ENCODE data around the gene SGCG.
"Not testable (repeated sequence)": the region's sequence is repeated elsewhere in the genome, so short reads cannot be mapped to it uniquely, and the experiment has no call there.

The SGCG gene

GRCh38 chr13:23180711-23181110 lies at the start of gene SGCG:
Gene SGCG (plus strand): TSS chr13:23180979. CDS start chr13:23203695, 22,716 bp downstream.
- no peak for DNase-seq (ENCODE audit: low read depth in 2 of 2)

DNA sequence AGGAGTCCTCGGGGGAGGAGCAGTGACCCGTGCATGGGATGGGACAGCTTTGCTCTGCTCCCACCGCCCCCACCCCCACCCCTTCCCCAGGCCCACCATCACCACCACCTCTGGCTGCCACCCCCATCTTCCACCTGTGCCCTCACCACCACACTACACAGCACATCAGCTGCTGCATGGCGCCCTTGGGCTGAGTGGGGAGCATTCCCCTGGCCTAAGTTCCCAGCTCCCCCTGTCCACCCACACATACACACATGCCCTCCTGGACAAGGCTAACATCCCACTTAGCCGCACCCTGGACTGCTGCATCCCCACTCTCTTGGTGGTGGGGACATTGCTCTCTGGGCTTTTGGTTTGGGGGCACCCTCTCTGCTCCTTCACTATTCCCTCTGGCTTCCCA lies 46.2 kb upstream of the SGCG start:
- DNase-seq (ENCODE audit: low read depth in 2 of 2): no peak

- DNase-seq (ENCODE audit: low read depth in 2 of 2): no peak
Observed at GRCh38 chr13:23140492-23140891, 40.3 kb upstream of the SGCG start.

DNA sequence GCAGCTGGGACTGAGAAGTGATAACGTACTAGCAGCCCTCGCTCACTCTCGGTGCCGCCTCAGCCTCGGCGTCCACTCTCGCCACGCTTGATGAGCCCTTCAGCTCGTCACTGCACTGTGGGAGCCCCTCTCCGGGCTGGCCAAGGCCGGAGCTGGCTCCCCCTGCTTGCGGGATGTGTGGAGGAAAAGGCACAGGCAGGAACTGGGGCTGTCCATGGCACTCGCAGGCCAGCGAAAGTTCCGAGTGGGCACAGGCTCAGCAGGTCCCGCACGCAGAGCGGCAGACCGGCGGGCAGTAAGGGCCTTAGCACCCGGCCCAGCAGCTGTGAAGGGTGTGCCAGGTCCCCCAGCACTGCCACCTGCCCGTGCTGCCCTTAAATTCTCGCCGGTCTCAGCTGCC lies 38.8 kb upstream of the SGCG start:
- no peak for DNase-seq (ENCODE audit: low read depth in 2 of 2)

- DNase-seq (ENCODE audit: low read depth in 2 of 2): not testable (repeated sequence)
Observed at GRCh38 chr13:23142607-23143006, 38.2 kb upstream of the SGCG start.

- no peak for DNase-seq (ENCODE audit: low read depth in 2 of 2)
Observed at GRCh38 chr13:23144431-23144830, 36.3 kb upstream of the SGCG start.

DNA sequence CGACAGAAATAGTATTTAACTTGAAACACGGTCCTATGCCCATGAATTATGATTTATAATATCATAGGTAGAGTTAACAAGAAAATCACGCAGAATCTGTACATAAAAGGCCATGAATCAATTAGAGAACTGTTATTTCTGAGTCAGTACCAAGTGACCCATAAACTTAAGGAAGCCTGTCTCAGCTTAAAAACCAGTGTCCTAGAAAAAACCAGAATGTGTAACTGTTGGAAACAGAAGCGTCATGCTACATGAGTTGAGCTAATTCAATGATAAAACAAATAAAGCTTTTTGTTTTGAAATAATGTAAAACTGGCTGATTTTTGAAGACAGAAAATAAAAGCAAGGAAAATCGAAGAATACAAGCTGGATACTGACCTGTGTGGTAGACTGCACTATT lies 34.8 kb upstream of the SGCG start:
- DNase-seq (ENCODE audit: low read depth in 2 of 2): no peak

- DNase-seq (ENCODE audit: low read depth in 2 of 2): no peak
Observed at GRCh38 chr13:23146811-23147625, 33.8 kb upstream of the SGCG start.

GRCh38 chr13:23147827-23148226 lies 33.0 kb upstream of the SGCG start:
- no peak for DNase-seq (ENCODE audit: low read depth in 2 of 2)

DNA sequence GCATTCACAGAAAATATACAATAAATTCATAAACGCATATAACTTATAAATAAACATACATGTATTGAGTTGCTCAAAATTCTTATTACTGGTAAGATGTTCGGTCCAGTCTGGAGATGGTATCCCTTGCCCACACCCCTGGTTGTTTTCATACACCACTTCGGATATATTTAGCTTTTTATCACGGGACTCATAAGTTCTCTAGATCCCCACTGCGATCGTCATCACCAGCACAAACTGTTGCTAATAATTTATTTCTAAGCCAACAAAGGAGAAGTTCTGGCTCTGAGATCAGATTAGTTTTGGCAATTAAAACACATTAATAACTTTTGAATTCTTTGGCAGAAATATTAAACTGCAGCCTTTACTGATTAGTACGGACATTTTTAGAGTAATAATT lies 23.0 kb upstream of the SGCG start:
- DNase-seq (ENCODE audit: low read depth in 2 of 2): no peak

DNA sequence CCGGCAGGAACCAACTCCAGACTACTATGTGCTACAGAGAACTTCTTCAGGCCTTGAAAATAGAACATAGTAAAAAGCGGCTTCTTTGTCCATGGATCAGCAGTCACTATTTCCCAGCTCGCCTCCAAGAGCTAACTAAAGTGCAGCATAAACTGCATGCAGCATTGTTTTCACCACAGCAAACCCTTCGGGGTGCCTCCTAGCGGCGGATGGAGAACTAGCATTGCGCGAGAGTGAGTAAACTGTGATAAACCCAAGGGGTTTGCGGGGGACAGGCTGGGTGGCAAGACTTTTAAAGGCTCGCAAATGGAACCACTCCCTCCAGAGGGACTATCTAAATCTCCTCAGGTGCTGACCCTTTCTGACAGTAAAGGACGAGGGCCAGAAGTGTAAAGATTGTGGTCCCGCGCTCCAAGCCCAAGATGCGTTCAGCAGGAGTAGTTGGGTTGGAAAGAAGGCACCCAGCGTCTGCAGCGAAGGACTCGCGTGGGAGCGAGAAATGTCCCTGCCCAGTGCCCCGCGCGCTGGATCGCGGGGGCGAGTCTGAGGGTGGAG lies 21.5 kb upstream of the SGCG start:
- peak in 1 of 2 experiments; percentile 32 for DNase-seq (ENCODE audit: low read depth in 2 of 2)

DNA sequence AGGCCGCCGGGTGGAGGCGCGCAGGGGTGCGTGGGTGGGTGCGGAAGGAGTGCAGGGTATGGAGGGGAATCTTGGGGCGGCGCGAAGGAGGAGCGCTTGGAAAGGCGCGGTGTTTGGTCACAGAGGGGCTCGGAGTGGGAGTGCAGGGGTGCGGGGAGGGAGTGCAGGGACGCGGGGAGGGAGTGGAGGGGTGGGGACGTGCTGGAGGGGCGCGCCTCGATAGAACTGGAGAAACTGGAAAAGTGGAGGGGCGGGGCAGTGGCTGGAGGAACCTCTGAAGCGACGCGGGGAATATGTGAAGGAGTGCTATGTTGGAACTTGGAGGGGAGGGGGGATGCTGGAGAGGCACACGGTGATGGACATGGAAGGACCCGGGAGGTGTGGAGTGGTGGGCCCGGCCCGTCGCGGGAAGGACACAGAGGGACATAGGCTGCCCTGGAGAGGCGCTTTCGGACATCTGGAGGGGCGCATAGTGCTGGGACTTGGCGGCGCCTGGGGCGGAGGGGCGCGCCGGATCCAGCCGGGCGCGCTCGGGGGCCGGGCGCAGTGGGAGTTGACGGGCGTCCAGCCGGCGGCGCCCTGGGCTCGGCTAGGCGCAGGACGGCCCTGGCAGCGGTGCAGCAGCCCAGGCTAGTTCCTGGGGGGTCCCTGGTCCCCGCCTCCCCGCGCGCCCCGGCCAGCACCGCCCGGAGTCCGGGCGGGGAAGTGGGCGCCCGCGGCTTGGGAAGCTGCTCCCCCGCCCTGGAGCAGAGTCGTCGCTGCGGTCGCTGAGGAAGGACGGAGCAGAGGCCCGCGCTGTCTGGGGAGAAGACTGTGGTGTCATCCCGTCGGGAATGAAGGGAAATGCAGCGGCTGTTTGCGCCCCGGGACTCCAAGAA lies 20.8 kb upstream of the SGCG start:
- no peak for DNase-seq (ENCODE audit: low read depth in 2 of 2)

GRCh38 chr13:23160638-23161480 lies 19.9 kb upstream of the SGCG start:
- no peak for DNase-seq (ENCODE audit: low read depth in 2 of 2)

DNA sequence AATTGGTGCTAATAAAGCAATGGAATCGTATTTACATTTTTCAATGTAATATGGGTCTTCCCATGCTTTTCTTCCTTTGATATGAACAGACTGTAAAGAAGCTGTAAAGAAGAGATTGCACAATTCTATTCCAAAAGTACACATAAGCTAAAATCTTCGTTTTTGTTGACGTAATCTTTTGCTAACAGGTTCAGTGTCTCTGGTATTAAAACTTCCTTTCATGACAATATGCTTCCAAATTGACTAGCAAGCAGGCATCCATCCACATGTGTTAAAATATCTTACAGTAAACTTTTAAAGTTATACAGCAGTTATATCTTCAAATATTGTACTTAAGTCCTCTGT lies 19.3 kb upstream of the SGCG start:
- DNase-seq (ENCODE audit: low read depth in 2 of 2): no peak

- no peak for DNase-seq (ENCODE audit: low read depth in 2 of 2)
Observed at GRCh38 chr13:23175920-23176319, 4.9 kb upstream of the SGCG start.

DNA sequence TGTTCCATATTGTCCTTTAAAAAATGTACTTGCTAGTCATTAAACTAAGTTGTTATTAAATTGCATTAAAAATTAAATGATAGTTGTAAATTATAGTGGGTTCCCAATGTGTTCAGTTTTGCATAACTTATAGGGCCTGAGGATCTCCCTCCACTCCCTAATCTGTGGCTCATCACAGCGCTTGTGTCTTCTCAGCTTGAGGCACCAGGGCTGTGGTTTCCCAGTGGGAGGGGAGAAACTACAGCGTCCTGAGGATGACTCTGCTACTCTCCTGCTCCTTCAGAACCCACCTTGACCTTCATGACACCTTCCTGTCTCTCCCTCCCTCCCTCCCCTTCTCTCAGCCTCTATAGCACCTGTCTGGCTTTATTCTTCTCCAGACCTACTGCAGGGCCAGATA lies 1.4 kb downstream of the SGCG start:
- no peak for DNase-seq (ENCODE audit: low read depth in 2 of 2)

DNA sequence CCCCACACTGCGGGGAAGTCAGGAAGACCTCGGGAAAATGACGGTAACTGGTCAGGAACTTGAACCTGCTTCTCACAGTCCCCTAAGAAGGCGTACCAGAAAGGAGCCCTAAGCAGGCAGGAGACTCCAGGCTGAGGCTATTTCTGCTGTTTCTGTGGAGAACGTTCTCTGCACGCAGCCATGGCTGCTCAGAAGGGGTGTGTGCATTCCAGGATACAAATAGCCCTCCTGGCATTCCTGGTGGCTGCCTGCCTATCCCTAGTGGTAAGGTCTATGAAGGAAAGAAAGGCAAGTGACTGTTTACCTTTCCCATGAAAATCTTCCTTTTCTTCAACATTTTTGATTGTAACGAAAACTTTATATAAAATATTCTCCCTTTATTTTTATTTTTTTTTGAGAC lies 2.5 kb downstream of the SGCG start:
- no peak for DNase-seq (ENCODE audit: low read depth in 2 of 2)

GRCh38 chr13:23185542-23185941 lies 4.8 kb downstream of the SGCG start:
- DNase-seq (ENCODE audit: low read depth in 2 of 2): no peak

GRCh38 chr13:23201870-23202269 lies 21.1 kb downstream of the SGCG start:
- no peak for DNase-seq (ENCODE audit: low read depth in 2 of 2)

DNA sequence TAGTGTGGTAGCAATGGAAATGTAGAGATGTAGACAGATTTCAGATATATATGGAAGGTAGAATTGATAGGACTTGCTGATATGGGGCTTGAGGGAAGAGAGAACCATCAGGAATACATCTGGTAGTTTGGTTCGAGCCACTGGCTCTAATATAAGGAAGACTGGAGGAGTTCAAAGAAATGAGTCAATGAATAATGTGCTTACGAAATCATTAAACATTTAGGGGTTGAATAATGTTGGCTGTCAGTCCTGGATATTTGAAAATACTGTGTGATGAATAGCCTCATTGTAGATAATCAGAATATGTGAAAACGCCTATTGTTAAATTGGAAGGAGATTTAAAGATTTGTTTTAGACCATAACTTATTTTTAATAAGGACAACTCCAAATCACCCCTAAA lies 21.6 kb downstream of the SGCG start:
- DNase-seq (ENCODE audit: low read depth in 2 of 2): no peak

DNA sequence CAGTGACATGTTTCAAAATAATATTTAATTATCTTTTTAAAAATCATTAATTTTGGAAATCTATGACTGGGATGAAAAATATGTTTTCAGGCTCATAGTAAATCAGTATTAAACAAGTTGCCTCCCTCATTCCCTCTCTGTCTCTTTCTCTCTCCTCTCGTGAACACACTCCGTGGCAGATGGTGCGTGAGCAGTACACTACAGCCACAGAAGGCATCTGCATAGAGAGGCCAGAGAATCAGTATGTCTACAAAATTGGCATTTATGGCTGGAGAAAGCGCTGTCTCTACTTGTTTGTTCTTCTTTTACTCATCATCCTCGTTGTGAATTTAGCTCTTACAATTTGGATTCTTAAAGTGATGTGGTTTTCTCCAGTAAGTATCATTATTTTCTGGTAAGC lies 22.7 kb downstream of the SGCG start:
- no peak for DNase-seq (ENCODE audit: low read depth in 2 of 2)

GRCh38 chr13:23205807-23206206 lies 25.0 kb downstream of the SGCG start:
- no peak for DNase-seq (ENCODE audit: low read depth in 2 of 2)
